HG02623 (cell line): ENCODE results near the gene CCR2.
"Not testable (repeated sequence)": the region's sequence is repeated elsewhere in the genome, so short reads cannot be mapped to it uniquely, and the experiment has no call there.

ENCODE experiments used
- ATAC-seq: cut with Tn5 transposase; IDR thresholded peaks from one replicate; pipeline ENCODE4 v1.9.1; 2021; ENCODE audit warnings: moderate library complexity; ENCODE audit not compliant: unreplicated experiment

The CCR2 gene

GRCh38 chr3:46375814-46376213 lies 21.9 kb downstream of the CCR2 start:
- ATAC-seq, result no peak

DNA sequence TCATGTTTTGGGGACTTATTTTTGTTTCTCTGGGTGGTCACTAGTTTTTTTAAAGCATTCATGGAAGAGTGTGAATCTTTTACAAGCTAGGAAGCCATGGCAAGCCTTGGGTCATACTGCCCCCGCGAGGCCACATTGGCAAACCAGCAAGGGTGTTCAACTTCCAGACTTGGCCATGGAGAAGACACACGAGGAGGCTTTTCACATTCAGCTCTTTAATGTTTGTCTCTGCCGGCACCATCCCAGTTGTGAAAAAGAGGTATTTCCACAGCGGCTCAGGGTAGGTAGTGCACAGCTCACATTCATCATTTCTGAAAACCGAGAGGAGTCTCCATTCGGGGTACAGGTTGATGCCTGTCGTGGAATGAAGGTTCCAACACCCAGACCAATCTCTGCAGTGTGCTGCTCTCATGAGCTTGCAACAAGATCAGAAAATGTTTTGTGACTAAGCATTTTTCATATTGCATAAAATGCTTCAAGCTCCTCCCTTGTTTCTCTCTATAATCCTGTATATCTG lies 24.6 kb downstream of the CCR2 start:
- no peak for ATAC-seq

DNA sequence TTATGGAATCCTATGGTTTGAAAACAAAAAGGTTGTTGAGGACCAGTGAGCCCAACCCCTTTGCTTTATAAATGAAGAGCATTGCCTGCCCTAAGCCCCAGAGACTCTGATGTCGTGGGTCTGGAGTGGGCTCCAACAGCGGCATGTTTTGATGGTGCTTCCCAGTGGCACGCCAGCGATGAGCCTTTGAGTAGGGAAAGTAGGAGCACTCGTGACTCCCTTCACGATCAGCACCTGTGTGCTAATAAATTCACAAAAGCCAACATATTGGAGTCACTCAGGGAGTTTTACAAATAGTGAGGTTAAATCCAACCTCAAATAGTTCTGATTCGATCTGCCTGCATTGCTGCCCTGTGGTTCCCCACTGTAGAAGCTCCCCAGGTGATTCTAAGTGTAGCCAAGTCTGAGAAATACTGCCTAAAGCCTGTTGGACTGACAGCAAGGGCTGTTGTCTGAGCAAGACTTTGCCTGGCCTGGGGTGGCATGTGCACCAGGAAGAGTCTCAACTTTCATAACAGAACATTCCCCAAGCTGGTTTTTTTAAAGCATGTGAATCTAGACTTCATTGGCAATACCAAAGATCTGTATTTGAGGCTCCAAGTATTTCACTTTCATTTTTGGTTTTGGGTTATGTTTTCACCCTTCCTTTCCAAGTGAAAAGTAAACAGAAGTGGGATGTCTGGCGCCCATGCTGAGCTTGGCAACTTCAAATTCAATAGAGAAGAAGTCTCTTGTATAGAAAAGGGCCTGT lies 26.7 kb downstream of the CCR2 start:
- ATAC-seq, result no peak

- ATAC-seq, result no peak
Measured at GRCh38 chr3:46381625-46382024, 27.7 kb downstream of the CCR2 start.

- ATAC-seq, result no peak
Measured at GRCh38 chr3:46383211-46383950, 29.5 kb downstream of the CCR2 start.

- ATAC-seq, result no peak
Measured at GRCh38 chr3:46383951-46384330, 30.0 kb downstream of the CCR2 start.

DNA sequence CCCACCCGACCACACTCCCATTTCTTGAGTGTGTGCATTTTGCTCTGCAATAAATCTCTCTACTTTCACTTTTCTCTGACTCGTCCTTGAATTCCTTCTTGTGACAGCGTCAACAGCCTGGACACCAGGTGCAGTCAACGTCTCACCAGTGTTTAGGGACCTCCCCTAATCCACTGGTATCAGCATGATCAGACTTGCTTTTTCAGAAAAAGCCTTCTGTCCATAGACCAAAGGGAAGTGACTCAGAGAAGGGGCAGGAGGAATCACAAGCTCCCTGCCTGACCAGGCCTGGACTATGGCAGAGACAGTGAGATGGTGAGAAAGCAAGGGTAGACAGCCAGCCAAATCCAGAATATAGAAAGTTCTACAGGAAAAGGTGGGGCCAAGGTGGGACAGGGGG lies 32.3 kb downstream of the CCR2 start:
- no peak for ATAC-seq

DNA sequence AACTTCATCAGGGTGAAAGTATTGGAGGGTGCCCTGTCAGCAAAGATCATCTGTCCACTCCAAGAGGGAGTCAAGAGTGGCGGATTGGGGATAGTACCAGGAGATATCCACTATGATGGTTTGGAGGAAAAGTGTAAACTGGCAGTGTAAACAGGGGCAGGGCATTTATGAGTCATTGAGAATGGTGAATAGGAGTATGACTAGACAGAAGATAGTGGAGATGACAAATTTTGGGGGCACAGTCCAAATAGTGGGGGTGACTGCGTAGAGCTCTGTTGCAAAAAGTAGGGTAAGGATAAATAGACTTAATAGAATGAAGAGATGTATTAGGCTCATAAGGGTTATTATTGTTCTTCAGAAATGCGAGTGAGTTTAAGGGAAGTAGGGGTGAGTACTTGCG lies 34.9 kb downstream of the CCR2 start:
- not testable (repeated sequence) for ATAC-seq

DNA sequence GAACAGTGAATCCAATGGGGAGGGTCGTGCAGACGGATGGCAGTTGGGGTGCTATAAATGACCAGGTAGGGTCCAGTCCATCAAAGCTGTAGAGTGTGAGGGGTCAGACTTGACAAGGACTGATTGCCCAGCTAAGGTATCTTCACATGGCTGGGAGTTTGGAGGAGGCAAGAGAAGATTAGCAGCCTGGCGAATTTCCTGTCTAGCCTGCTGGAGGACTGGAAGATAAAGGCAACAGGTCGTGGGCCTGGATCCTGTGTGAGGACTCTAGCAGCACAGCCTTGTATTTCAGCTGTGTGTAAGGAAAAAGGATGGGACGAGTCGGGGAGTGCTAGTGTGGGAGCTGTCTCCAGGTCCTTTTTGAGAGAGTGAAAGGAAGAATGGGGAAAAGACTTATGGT lies 35.4 kb downstream of the CCR2 start:
- ATAC-seq, result no peak

DNA sequence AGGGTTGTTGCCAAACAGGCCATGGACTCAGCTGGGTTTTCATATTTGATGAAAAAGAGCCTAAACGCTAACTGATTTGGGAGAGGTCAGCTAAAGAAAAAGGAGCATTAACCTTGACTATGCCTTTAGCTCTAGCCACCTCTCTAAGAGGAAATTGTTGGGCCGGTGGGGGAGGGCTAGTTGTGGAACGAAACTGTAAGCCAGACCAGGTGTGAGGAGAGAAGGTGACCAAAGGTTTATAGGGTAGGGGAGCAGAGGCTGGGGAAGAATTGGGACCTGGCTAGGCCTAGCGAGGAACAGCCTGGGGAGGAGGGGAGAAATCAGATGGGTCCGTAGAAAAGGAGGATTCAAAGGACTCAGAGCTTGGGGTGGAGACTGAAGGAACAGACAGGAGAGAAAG lies 37.6 kb downstream of the CCR2 start:
- not testable (repeated sequence) for ATAC-seq

DNA sequence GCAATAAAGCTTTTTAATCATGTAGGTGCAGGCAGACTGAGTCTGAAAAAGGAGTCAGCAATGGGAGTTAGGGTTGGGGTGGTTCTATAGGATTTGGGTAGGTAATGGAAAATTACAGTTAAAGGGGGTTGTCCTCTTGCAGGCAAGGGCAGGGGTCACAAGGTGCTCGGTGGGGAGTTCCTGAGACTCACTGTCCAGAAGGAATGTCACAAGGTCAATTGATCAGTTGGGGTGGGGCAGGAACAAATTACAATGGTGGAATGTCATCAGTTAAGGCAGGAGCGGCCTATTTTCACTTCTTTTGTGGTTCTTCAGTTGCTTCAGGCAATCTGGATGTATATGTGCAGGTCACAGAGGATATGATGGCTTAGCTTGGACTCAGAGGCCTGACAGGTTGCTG lies 39.1 kb downstream of the CCR2 start:
- ATAC-seq, result no peak

DNA sequence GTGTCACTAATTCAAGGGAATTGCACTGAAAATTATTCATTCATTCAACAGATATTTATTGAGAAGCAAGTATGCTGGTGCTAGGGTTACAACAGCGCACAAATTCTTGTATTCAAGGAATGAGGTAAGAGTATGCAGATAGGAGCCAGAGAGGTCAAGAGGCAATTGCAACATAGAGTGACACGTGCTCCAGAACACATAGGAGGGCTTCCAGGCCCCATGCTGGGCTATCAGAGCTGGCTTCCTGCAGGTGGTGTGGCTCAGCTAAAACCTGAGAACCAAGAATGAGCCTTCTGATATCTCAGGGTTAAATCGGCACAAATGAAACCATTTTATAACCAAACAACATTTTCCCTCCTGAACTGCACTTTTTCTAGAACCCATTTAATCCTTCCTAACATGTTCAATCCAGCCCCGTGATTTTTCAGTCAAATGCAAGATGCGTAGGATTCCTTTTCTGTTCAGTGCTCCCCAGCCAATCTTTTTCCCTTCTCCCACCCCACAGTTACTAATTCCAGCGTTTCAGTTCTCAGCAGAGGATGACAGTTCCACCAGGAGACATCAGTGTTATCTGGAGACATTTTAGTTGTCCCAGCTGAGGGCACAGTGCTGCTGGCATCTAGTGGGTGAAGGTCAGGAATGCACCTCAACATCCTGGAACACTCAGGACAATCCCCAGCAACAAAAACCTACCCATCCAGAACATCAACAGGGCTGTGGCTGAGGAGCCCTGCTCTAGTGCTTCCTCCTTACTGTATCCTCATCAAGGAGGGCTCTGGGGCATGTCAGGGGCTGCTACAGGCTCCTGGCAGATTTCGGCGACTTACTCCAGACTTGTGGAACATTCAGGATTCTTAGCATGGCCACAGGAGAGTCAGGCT lies 39.9 kb downstream of the CCR2 start:
- no peak for ATAC-seq

- ATAC-seq, result no peak
Measured at GRCh38 chr3:46395210-46395661, 41.3 kb downstream of the CCR2 start.

GRCh38 chr3:46395766-46396530 lies 42.0 kb downstream of the CCR2 start:
- ATAC-seq, result no peak

DNA sequence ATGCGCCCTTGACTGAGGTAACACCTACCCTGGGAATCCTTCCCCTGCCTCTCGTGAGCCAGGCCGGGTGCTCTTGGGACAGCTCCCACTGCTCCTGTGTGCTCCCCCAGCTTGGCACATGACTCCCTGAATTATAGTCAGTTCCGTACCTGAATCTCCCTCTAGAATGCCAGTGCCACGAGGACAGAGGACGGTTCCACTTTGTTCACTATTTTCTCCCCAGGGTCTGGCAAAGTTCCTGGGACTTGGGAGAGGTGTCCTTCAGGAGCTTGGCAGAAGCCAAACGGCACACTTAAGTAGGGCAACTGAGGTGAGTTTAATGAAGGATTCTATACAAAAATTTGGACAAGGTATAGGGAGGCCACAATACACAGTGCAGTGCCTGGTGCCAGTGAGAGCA lies 43.2 kb downstream of the CCR2 start:
- ATAC-seq, result no peak

DNA sequence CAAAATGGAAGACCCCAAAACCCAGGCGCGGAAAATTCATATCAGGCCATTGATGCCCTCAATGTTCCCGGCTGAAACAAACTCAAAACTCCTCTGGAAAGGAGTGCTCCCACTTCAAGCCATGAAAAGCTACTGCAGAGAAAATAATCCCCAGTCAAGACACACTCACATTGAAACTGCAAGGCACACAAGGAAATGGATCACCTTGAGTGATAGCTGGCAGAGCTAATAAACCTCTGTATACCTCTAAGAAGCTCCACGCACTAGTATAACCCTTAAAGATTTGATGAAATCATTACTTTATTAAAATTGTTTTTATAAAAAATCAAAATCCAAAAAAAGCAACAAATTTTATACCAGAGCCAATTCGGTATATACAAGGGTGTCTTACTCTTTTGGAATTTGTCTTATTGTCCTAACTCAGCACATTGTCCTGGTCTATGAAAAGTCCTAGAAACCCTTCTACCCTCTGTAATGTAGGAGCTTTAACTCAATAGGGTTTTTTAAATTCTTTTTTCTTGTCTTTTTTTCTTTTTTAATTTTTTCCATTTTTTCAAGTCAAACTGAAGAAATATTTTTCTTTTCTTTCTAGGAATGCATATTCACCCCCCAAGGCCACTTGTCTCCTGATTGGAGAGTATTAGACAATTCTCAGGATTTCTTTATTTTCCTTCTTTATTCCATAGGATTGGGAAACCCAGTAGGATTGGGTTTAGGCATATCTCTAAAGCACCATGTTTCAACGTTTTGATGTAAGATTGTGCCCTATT lies 44.5 kb downstream of the CCR2 start:
- no peak for ATAC-seq

DNA sequence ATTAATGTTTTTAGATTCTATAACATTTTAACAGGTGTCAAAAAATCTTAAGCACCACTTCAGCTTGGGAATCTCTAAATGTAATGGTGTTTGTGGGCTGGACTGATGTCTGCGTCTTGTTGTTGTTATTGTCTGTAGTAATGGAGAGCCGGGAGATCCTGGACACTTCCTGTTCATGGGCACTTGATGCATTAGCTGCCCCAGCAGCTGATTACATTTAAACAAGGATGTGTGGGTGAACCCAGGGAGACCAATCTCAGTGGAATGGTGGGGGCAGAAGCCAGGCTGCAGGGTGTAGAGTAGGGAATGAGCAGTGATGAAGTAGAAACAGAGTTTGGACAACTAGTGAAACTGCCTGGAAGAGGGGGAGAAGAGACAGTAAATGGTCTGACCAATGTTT lies 45.2 kb downstream of the CCR2 start:
- ATAC-seq, result no peak

DNA sequence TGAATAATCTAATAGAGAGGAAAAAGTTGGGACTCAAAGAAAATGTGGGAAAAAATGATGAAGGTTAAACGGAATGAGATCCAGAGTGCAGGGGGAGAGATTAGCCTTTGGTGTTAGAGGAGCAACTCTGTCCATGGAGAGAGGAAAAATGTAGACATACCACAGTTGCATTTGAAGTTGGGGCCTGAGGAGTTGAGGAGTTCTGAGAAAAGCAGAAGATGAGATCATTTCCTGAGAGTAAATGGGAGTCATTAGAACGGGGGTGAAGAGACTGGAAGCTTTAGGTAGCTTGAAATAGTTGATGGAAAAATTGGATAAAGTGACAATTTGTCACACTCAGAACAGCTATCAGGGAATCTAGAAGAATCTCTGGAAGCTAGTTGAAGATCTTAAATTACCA lies 45.6 kb downstream of the CCR2 start:
- no peak for ATAC-seq

- ATAC-seq, result no peak
Measured at GRCh38 chr3:46400000-46400734, 46.3 kb downstream of the CCR2 start.
